Astrocyte (in vitro differentiated cells and primary cell): ENCODE measurements around the gene IDH2. TPM values are rescaled to one million over a fixed set of nuclear protein-coding genes. Genes with fewer than 3 reads are reported as not detected.
"Not testable (repeated sequence)": the region's sequence is repeated elsewhere in the genome, so short reads cannot be mapped to it uniquely, and the experiment has no call there.

ENCODE experiments used
- DNase-seq: peaks from one replicate; pipeline ENCODE4 v3.0.0-alpha.2; 2010; ENCODE audit warnings: low read depth
- FAIRE-seq: peaks from 2 replicates; lab custom pipeline; 2011; peaks lifted over from hg19 to GRCh38; lab: Jason Lieb, UNC
- H2AFZ ChIP-seq: 2 replicates; pipeline ENCODE4 v1.6.0; 2012; ENCODE audit warnings: low read depth, low read length, inconsistent platforms
- H3K27ac ChIP-seq: 2 replicates; pipeline ENCODE4 v1.5.1; 2011; ENCODE audit warnings: low read depth, low read length, inconsistent platforms
- H3K27me3 ChIP-seq: 2 replicates; pipeline ENCODE4 v1.6.0; 2011; ENCODE audit warnings: low read length, inconsistent platforms; ENCODE audit not compliant: insufficient read depth
- H3K36me3 ChIP-seq: 2 replicates; pipeline ENCODE4 v1.5.1; 2011; ENCODE audit warnings: low read length, inconsistent platforms; ENCODE audit not compliant: insufficient read depth
- H3K4me1 ChIP-seq: 2 replicates; pipeline ENCODE4 v1.5.1; 2011; ENCODE audit warnings: low read length, inconsistent platforms; ENCODE audit not compliant: insufficient read depth
- H3K4me2 ChIP-seq: 2 replicates; pipeline ENCODE4 v1.6.0; 2012; ENCODE audit warnings: low read length, inconsistent platforms
- H3K4me3 ChIP-seq: 2 replicates; pipeline ENCODE4 v1.5.1; 2011; ENCODE audit warnings: low read depth, mild to moderate bottlenecking, low read length, inconsistent platforms; ENCODE audit not compliant: insufficient read depth
- H3K79me2 ChIP-seq: 2 replicates; pipeline ENCODE4 v1.6.0; 2012; ENCODE audit warnings: mild to moderate bottlenecking, low read length, inconsistent platforms; ENCODE audit not compliant: insufficient read depth
- H3K9ac ChIP-seq: 2 replicates; pipeline ENCODE4 v1.6.0; 2012; ENCODE audit warnings: mild to moderate bottlenecking, low read length, inconsistent platforms
- H3K9me3 ChIP-seq: 2 replicates; pipeline ENCODE4 v1.5.1; 2012; ENCODE audit warnings: low read depth, mild to moderate bottlenecking, low read length, inconsistent platforms; ENCODE audit not compliant: insufficient read depth
- H4K20me1 ChIP-seq: 2 replicates; pipeline ENCODE4 v1.6.0; 2012; ENCODE audit warnings: low read length, inconsistent platforms; ENCODE audit not compliant: insufficient read depth
- H3K27ac Mint-ChIP-seq: one replicate; pipeline ENCODE4 v1.8.0; 2021; ENCODE audit warnings: mild to moderate bottlenecking, mixed read lengths; ENCODE audit not compliant: unreplicated experiment
- H3K27me3 Mint-ChIP-seq: one replicate; pipeline ENCODE4 v1.8.0; 2021; ENCODE audit warnings: low read depth, mixed read lengths; ENCODE audit not compliant: unreplicated experiment
- H3K36me3 Mint-ChIP-seq: one replicate; pipeline ENCODE4 v1.8.0; 2021; ENCODE audit warnings: low read depth, mixed read lengths; ENCODE audit not compliant: unreplicated experiment
- H3K4me1 Mint-ChIP-seq: one replicate; pipeline ENCODE4 v1.8.0; 2021; ENCODE audit warnings: low read depth, mixed read lengths; ENCODE audit not compliant: unreplicated experiment
- H3K4me3 Mint-ChIP-seq: one replicate; pipeline ENCODE4 v1.8.0; 2021; ENCODE audit warnings: mild to moderate bottlenecking, moderate library complexity, mixed read lengths; ENCODE audit not compliant: unreplicated experiment
- H3K9me3 Mint-ChIP-seq: one replicate; pipeline ENCODE4 v1.8.0; 2021; ENCODE audit warnings: mild to moderate bottlenecking, mixed read lengths; ENCODE audit not compliant: unreplicated experiment
- CTCF ChIP-seq: IDR thresholded peaks from 2 replicates; pipeline ENCODE4 v1.5.1; 2011; ENCODE audit warnings: low read depth, mild to moderate bottlenecking, inconsistent platforms, low read length, moderate library complexity; ENCODE audit not compliant: insufficient read depth
- EZH2 ChIP-seq: IDR thresholded peaks from 2 replicates; pipeline ENCODE4 v1.6.1; 2012; ENCODE audit warnings: mild to moderate bottlenecking, low read length, inconsistent platforms; ENCODE audit not compliant: insufficient read depth
- total RNA-seq: library from RNA; stranded (reverse); gene quantifications from 2 replicates; pipeline ENCODE4 v1.2.1, GENCODE V29; 2021

IDH2 gene
- total RNA-seq, 1 donor from 2014 or later = 76.6 TPM

GRCh38 chr15:90072978-90073640 lies 29.2 kb downstream of the IDH2 start:
- H3K9me3 ChIP-seq = no peaks in the 10 kb centered on the region
- FAIRE-seq (no peak), DNase-seq (no peak)
- TF ChIP-seq EZH2 (no peak), CTCF (no peak)
- Mint-ChIP-seq H3K36me3 (peaks cover 3% of the 10 kb centered on the region), H3K4me1 (peaks cover 10% of the 10 kb centered on the region), H3K4me3 (no peak overlapping the region), H3K9me3 (no peaks in the 10 kb centered on the region), H3K27ac (no peak overlapping the region), H3K27me3 (no peaks in the 10 kb centered on the region)
- H3K4me3 ChIP-seq = no peak overlapping the region
- H3K27ac ChIP-seq = no peak overlapping the region
- H3K4me2 ChIP-seq = no peak overlapping the region
- no peak overlapping the region for H2AFZ ChIP-seq
- peaks cover 4% of the 10 kb centered on the region for H4K20me1 ChIP-seq
- no peaks in the 10 kb centered on the region for H3K36me3 ChIP-seq
- no peaks in the 10 kb centered on the region for H3K79me2 ChIP-seq
- no peak overlapping the region for H3K9ac ChIP-seq
- no peaks in the 10 kb centered on the region for H3K27me3 ChIP-seq
- H3K4me1 ChIP-seq = no peaks in the 10 kb centered on the region

DNA sequence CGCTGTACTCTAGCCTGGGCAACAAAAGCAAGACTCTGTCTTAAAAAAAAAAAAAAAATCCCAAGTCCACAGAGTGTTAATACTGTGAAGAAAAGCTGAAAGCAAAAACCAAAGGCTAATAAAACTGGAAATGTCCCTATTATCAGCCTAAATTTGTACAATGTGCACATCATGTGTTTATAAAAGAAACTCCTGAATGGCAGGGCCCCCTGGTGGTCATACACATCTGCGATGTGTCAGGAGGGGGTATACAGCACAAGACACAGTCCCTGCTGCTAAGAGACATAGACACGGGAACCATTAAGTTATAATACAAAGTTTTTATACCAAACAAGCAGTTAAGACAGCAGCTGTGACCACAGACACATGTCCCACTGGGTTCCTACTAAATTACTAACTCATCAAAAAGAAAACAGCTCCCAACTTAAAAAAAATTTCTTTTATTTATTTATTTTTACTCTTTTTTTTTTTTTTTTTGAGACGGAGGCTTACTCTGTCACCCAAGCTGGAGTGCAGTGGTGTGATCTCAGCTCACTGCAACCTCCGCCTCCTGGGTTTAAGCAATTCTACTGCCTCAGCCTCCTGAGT lies 31.0 kb downstream of the IDH2 start:
- Histone ChIP-seq H3K4me1 (no peaks in the 10 kb centered on the region), H3K9ac (no peak overlapping the region), H3K79me2 (peaks cover 3% of the 10 kb centered on the region), H3K27me3 (no peaks in the 10 kb centered on the region), H3K4me2 (no peak overlapping the region), H3K9me3 (no peaks in the 10 kb centered on the region), H3K36me3 (no peaks in the 10 kb centered on the region), H3K4me3 (no peak overlapping the region), H2AFZ (no peak overlapping the region), H3K27ac (no peak overlapping the region), H4K20me1 (peaks cover 4% of the 10 kb centered on the region)
- H3K36me3 Mint-ChIP-seq = peaks cover 6% of the 10 kb centered on the region
- FAIRE-seq (no peak), DNase-seq (peak; percentile 60)
- no peak overlapping the region for H3K27ac Mint-ChIP-seq
- peaks cover 8% of the 10 kb centered on the region for H3K4me1 Mint-ChIP-seq
- no peak overlapping the region for H3K4me3 Mint-ChIP-seq
- TF ChIP-seq EZH2 = no peak
- TF ChIP-seq CTCF = peak; percentile 88
- no peaks in the 10 kb centered on the region for H3K27me3 Mint-ChIP-seq
- no peaks in the 10 kb centered on the region for H3K9me3 Mint-ChIP-seq

DNA sequence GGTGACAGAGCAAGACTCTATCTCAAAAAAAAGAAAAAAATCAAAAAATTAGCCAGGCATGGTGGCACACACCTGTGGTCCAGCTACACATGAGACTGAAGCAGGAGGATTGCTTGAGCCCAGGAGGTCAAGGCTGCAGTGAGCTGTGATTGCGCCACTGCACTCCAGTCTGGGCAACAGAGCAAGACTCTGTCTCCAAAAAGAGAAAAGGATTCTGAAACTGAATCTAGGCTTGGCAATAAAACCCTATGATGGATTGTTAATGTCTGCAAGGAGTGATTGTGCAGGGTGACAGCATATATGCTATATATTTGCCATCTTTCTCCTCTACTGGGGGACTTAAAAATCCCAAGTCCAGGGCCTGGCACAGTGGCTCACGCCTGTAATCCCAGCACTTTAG lies 31.6 kb downstream of the IDH2 start:
- H3K36me3 Mint-ChIP-seq, H3K27me3 ChIP-seq, H3K9me3 Mint-ChIP-seq, H4K20me1 ChIP-seq, H3K27ac Mint-ChIP-seq, DNase-seq, H3K9ac ChIP-seq, H3K4me2 ChIP-seq, H3K4me3 Mint-ChIP-seq, H3K36me3 ChIP-seq, H3K4me1 ChIP-seq, FAIRE-seq, H3K27ac ChIP-seq, H3K79me2 ChIP-seq, H3K4me1 Mint-ChIP-seq, H3K9me3 ChIP-seq, H3K27me3 Mint-ChIP-seq, H2AFZ ChIP-seq, H3K4me3 ChIP-seq: not testable (repeated sequence)
